K562 (cell line): ENCODE data around the gene E2F1. TPM values are rescaled to one million over a fixed set of nuclear protein-coding genes. Genes with fewer than 3 reads are reported as not detected.

Experiments
- ARID1B ChIP-seq: fragments of 450-650 bp; IDR thresholded peaks from 2 replicates; pipeline ENCODE4 v1.6.1; 2016; ENCODE audit warnings: antibody characterized with exemption, mild to moderate bottlenecking, inconsistent platforms
- BRD4 ChIP-seq: fragments of 200-600 bp; sonication (generic); IDR thresholded peaks from 2 replicates; pipeline ENCODE4 v1.6.1; 2017; ENCODE audit warnings: inconsistent platforms
- CREBBP ChIP-seq: IDR thresholded peaks from one replicate; pipeline ENCODE4 v1.6.1; 2012; ENCODE audit warnings: low read depth, mild to moderate bottlenecking, control low read depth, inconsistent platforms, low read length
- CREM ChIP-seq: IDR thresholded peaks from 2 replicates; pipeline ENCODE4 v1.6.1; 2014; ENCODE audit warnings: antibody characterized with exemption, low read depth
- EP400 ChIP-seq: fragments of 450-650 bp; IDR thresholded peaks from 2 replicates; pipeline ENCODE4 v1.6.1; 2017; ENCODE audit warnings: antibody characterized with exemption, mild to moderate bottlenecking, moderate library complexity
- HDAC8 ChIP-seq: fragments of 450-650 bp; IDR thresholded peaks from 2 replicates; pipeline ENCODE4 v1.6.1; 2016; ENCODE audit warnings: mild to moderate bottlenecking, missing genetic modification characterization, moderate library complexity, missing compliant biosample characterization
- HDGF ChIP-seq: fragments of 450-650 bp; IDR thresholded peaks from 2 replicates; pipeline ENCODE4 v1.6.1; 2016
- HNRNPUL1 ChIP-seq: fragments of 200-400 bp; formaldehyde crosslinking; IDR thresholded peaks from 2 replicates; pipeline ENCODE4 v1.6.1; 2017; ENCODE audit warnings: low read length
- JUNB ChIP-seq: fragments of 450-650 bp; formaldehyde crosslinking; conservative IDR thresholded peaks from 2 replicates; pipeline ENCODE4 v1.4.0; 2020; ENCODE audit warnings: mild to moderate bottlenecking
- KLF13 ChIP-seq: fragments of 450-650 bp; IDR thresholded peaks from 2 replicates; pipeline ENCODE4 v1.6.1; 2016; ENCODE audit warnings: missing genetic modification characterization, low read depth, mild to moderate bottlenecking, missing compliant biosample characterization, moderate library complexity, borderline replicate concordance
- MTA1 ChIP-seq: fragments of 450-650 bp; IDR thresholded peaks from 2 replicates; pipeline ENCODE4 v1.6.1; 2017; ENCODE audit warnings: borderline replicate concordance
- NCOA4 ChIP-seq: fragments of 450-650 bp; IDR thresholded peaks from 2 replicates; pipeline ENCODE4 v1.6.1; 2018; ENCODE audit warnings: mild to moderate bottlenecking; ENCODE audit not compliant: partially characterized antibody
- NFRKB ChIP-seq: fragments of 450-650 bp; IDR thresholded peaks from 2 replicates; pipeline ENCODE4 v1.6.1; 2016; ENCODE audit warnings: low read depth
- NR4A1 ChIP-seq, 2 experiments: fragments of 250-450 bp in 1 of 2; fragments of 450-650 bp in 1 of 2; sonication (Bioruptor Pico) in 1 of 2; IDR thresholded peaks; 2 replicates each; pipeline versions ENCODE4 v1.4.0 to v1.6.1; 2016 to 2020; ENCODE audit warnings: mild to moderate bottlenecking in 2 of 2, missing compliant biosample characterization in 1 of 2, missing genetic modification characterization in 1 of 2, moderate library complexity in 1 of 2
- PBX2 ChIP-seq, 2 experiments: IDR thresholded peaks in 1 of 2; conservative IDR thresholded peaks in 1 of 2; 2 replicates each; pipeline ENCODE4 v1.6.1; 2016; ENCODE audit warnings: low read depth in 2 of 2, mild to moderate bottlenecking in 1 of 2, missing compliant biosample characterization in 1 of 2, missing genetic modification characterization in 1 of 2, moderate library complexity in 1 of 2
- PHTF2 ChIP-seq: fragments of 250-450 bp; sonication (Bioruptor Pico); IDR thresholded peaks from 2 replicates; pipeline ENCODE4 v1.5.0; 2021; ENCODE audit warnings: mild to moderate bottlenecking
- SREBF2 ChIP-seq: sonication (generic); formaldehyde crosslinking; IDR thresholded peaks from 2 replicates; pipeline ENCODE4 v1.4.0; 2020; ENCODE audit warnings: mild to moderate bottlenecking, missing genetic modification reagents
- TEAD2 ChIP-seq: fragments of 450-650 bp; IDR thresholded peaks from 2 replicates; pipeline ENCODE4 v1.6.1; 2016; ENCODE audit warnings: missing genetic modification characterization, control low read depth, missing compliant biosample characterization
- ZFP1 ChIP-seq: fragments of 450-650 bp; formaldehyde crosslinking; IDR thresholded peaks from 2 replicates; pipeline ENCODE4 v1.4.0; 2020; ENCODE audit warnings: mild to moderate bottlenecking, mixed read lengths
- ZFP30 ChIP-seq: fragments of 250-450 bp; sonication (Bioruptor Pico); IDR thresholded peaks from 2 replicates; pipeline ENCODE4 v1.8.0; 2022; ENCODE audit warnings: moderate library complexity, mild to moderate bottlenecking, inconsistent platforms, borderline replicate concordance
- ZNF165 ChIP-seq: fragments of 250-450 bp; sonication (Bioruptor Pico); IDR thresholded peaks from 2 replicates; pipeline ENCODE4 v1.4.0; 2020; ENCODE audit warnings: borderline replicate concordance
- ZNF224 ChIP-seq: sonication (generic); formaldehyde crosslinking; IDR thresholded peaks from 2 replicates; pipeline ENCODE4 v1.8.0; 2022; ENCODE audit warnings: mild to moderate bottlenecking, missing genetic modification reagents
- ZNF239 ChIP-seq: fragments of 250-450 bp; sonication (Bioruptor Pico); IDR thresholded peaks from 2 replicates; pipeline ENCODE4 v1.4.0; 2020; ENCODE audit warnings: mild to moderate bottlenecking
- polyA plus RNA-seq, 8 experiments: library from polyadenylated mRNA; depleted of rRNA in 4 of 8; stranded (reverse) in 5 of 8; unstranded in 3 of 8; fragments of >200 nt; fragmentation: Nextera tagmentation in 2 of 8; fragmentation: Illumina TruSeq in 1 of 8; extraction: Ambion mirVana in 2 of 8; extraction: Trizol in 1 of 8; gene quantifications; 2 replicates each; pipeline versions ENCODE4 v1.2.1 to v1.2.3, GENCODE V29; 2011 to 2014; ENCODE audit warnings: inconsistent platforms in 1 of 8, missing spikeins in 1 of 8
- total RNA-seq, 7 experiments: library from RNA; depleted of rRNA in 6 of 7; stranded (reverse); fragments of >200 nt in 6 of 7; fragmentation: Illumina TruSeq in 2 of 7; extraction: Trizol in 2 of 7; gene quantifications; 2 replicates each; pipeline versions ENCODE4 v1.2.1 to v1.2.3, GENCODE V29; 2011 to 2021; ENCODE audit warnings: low replicate concordance in 1 of 7
- TF ChIP-seq, protein P1 (sequence below): sonication (generic); formaldehyde crosslinking; IDR thresholded peaks from 2 replicates; pipeline ENCODE4 v1.8.0; 2023; ENCODE audit warnings: mild to moderate bottlenecking, missing genetic modification reagents

E2F1 gene
- total and polyA plus RNA-seq, 9 of the 15 experiments (the other 6 are each of a cell fraction or from before 2014, with no cell fraction given) = 0.14 to 30.6 (median 13.1) TPM

DNA sequence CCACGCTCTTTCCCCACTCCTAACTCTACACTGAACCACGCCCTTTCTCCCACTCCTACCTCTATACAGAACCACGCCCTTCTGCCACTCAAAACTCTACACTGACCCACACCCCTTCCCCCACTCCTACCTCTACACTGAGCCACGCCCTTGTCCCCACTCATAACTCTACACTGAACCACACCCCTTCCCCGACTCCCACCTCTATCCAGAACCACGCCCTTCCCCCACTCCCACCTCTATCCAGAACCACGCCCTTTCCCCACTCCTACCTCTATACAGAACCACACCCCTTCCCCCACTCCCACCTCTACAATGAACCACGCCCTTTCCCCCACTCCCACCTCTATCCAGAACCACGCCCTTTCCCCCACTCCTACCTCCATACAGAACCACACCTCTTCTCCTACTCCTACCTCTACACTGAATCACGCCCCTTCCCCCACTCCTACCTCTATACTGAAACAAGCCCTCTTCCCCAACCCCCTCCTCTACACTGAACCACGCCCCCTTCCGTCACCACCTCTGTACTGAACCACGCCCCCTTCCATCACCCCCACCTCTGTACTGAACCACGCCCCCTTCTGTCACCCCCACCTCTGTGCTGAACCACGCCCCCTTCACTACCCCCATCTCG is 23.8 kb upstream of the E2F1 start (continued):
- TF ChIP-seq ZNF165 (CRISPR knock-in tag) (no peak), KLF13 (tag) (no peak), ZNF224 (no peak), CREBBP (no peak), ZFP30 (no peak), TEAD2 (tag) (no peak), NCOA4 (peak; percentile 6), HDAC8 (tag) (no peak), PBX2 (CRISPR knock-in tag; IDR thresholded peaks at IDR 0.05; ENCODE audit: low read depth) (no peak), PBX2 (tag; conservative IDR thresholded peaks at IDR 0.05; ENCODE audit: low read depth) (peak; percentile 65; the same call in 1 of the 2 replicates), ZFP1 (CRISPR knock-in tag) (no peak), NFRKB (peak; percentile 41; the same call in 1 of the 2 replicates), ARID1B (0 out of 2 replicates have a peak, but pooled peaks have one; percentile 25), PHTF2 (CRISPR knock-in tag) (no peak), CREM (peak; percentile 12; the same call in 1 of the 2 replicates), ZNF239 (no peak), BRD4 (0 out of 2 replicates have a peak, but pooled peaks have one; percentile 54), MTA1 (peak; percentile 80), EP400 (peak; percentile 41; the same call in 1 of the 2 replicates), HNRNPUL1 (no peak), NR4A1 (CRISPR knock-in tag; IDR thresholded peaks at IDR 0.05) (no peak), NR4A1 (tag; IDR thresholded peaks at IDR 0.05) (no peak), HDGF (0 out of 2 replicates have a peak, but pooled peaks have one; percentile 78), JUNB (CRISPR knock-in tag) (no peak), SREBF2 (CRISPR knock-in tag) (no peak)
- TF ChIP-seq, protein P1, sequence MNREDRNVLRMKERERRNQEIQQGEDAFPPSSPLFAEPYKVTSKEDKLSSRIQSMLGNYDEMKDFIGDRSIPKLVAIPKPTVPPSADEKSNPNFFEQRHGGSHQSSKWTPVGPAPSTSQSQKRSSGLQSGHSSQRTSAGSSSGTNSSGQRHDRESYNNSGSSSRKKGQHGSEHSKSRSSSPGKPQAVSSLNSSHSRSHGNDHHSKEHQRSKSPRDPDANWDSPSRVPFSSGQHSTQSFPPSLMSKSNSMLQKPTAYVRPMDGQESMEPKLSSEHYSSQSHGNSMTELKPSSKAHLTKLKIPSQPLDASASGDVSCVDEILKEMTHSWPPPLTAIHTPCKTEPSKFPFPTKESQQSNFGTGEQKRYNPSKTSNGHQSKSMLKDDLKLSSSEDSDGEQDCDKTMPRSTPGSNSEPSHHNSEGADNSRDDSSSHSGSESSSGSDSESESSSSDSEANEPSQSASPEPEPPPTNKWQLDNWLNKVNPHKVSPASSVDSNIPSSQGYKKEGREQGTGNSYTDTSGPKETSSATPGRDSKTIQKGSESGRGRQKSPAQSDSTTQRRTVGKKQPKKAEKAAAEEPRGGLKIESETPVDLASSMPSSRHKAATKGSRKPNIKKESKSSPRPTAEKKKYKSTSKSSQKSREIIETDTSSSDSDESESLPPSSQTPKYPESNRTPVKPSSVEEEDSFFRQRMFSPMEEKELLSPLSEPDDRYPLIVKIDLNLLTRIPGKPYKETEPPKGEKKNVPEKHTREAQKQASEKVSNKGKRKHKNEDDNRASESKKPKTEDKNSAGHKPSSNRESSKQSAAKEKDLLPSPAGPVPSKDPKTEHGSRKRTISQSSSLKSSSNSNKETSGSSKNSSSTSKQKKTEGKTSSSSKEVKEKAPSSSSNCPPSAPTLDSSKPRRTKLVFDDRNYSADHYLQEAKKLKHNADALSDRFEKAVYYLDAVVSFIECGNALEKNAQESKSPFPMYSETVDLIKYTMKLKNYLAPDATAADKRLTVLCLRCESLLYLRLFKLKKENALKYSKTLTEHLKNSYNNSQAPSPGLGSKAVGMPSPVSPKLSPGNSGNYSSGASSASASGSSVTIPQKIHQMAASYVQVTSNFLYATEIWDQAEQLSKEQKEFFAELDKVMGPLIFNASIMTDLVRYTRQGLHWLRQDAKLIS (CRISPR knock-in tag) = no peak
